Ectodermal cell (in vitro differentiated cells): Measurements from ENCODE around the gene ANKH.

ENCODE experiments used
- H3K27ac ChIP-seq: 2 replicates; pipeline ENCODE4 v1.7.0; 2013; ENCODE audit warnings: mild to moderate bottlenecking, low read depth, low read length; ENCODE audit not compliant: insufficient read depth, poor library complexity, severe bottlenecking
- H3K27me3 ChIP-seq: 2 replicates; pipeline ENCODE4 v1.7.0; 2013; ENCODE audit warnings: mild to moderate bottlenecking, low read length; ENCODE audit not compliant: insufficient read depth, control insufficient read depth, poor library complexity, severe bottlenecking
- H3K36me3 ChIP-seq: one replicate; pipeline ENCODE4 v1.7.0; 2013; ENCODE audit warnings: low read length; ENCODE audit not compliant: control insufficient read depth, insufficient read depth
- H3K4me1 ChIP-seq: one replicate; pipeline ENCODE4 v1.7.0; 2013; ENCODE audit warnings: low read length; ENCODE audit not compliant: control insufficient read depth, insufficient read depth
- H3K4me3 ChIP-seq: 2 replicates; pipeline ENCODE4 v1.7.0; 2013; ENCODE audit warnings: low read depth, low read length, control low read depth; ENCODE audit not compliant: insufficient read depth
- H3K9me3 ChIP-seq: 2 replicates; pipeline ENCODE4 v1.7.0; 2013; ENCODE audit warnings: mild to moderate bottlenecking, low read length, moderate library complexity; ENCODE audit not compliant: control insufficient read depth
- WGBS, 2 experiments: methylation state at CpG; one replicate each; pipeline ENCODE4 v1.1.7; 2013; ENCODE audit warnings: missing lambda C conversion rate in 2 of 2; 5-methylcytosine and 5-hydroxymethylcytosine counted together

The ANKH gene

GRCh38 chr5:14742498-14742897 lies 129.1 kb downstream of the ANKH start:
- 91 to 92% methylated on average over 9 of the region's 9 CpGs for WGBS, 2 experiments
- no peaks in the 10 kb centered on the region for H3K36me3 ChIP-seq
- no peaks in the 10 kb centered on the region for H3K9me3 ChIP-seq
- H3K27ac ChIP-seq, result no peak overlapping the region
- H3K4me1 ChIP-seq, result peaks cover 12% of the 10 kb centered on the region
- no peak overlapping the region for H3K4me3 ChIP-seq
- H3K27me3 ChIP-seq, result no peaks in the 10 kb centered on the region

GRCh38 chr5:14741801-14742440 lies 129.7 kb downstream of the ANKH start:
- Histone ChIP-seq H3K9me3 (no peaks in the 10 kb centered on the region), H3K36me3 (no peaks in the 10 kb centered on the region), H3K27ac (no peak overlapping the region), H3K27me3 (no peaks in the 10 kb centered on the region), H3K4me1 (peaks cover 12% of the 10 kb centered on the region), H3K4me3 (no peak overlapping the region)
- 75 to 77% methylated on average over 11 of the region's 11 CpGs for WGBS, 2 experiments

GRCh38 chr5:14741131-14741530 lies 130.4 kb downstream of the ANKH start:
- H3K9me3 ChIP-seq, result no peaks in the 10 kb centered on the region
- H3K27me3 ChIP-seq, result no peaks in the 10 kb centered on the region
- H3K36me3 ChIP-seq, result no peaks in the 10 kb centered on the region
- no peak overlapping the region for H3K27ac ChIP-seq
- 94 to 95% methylated on average over 13 of the region's 13 CpGs for WGBS, 2 experiments
- no peak overlapping the region for H3K4me3 ChIP-seq
- peaks cover 12% of the 10 kb centered on the region for H3K4me1 ChIP-seq

- 79 to 82% methylated on average over 5 of the region's 5 CpGs for WGBS, 2 experiments
- Histone ChIP-seq H3K4me1 (peaks cover 12% of the 10 kb centered on the region), H3K27me3 (no peaks in the 10 kb centered on the region), H3K36me3 (no peaks in the 10 kb centered on the region), H3K27ac (no peak overlapping the region), H3K9me3 (no peaks in the 10 kb centered on the region), H3K4me3 (no peak overlapping the region)
Observed at GRCh38 chr5:14739981-14740380, 131.6 kb downstream of the ANKH start.

- Histone ChIP-seq H3K4me1 (peaks cover 12% of the 10 kb centered on the region), H3K27me3 (no peaks in the 10 kb centered on the region), H3K9me3 (no peaks in the 10 kb centered on the region), H3K4me3 (no peak overlapping the region), H3K27ac (no peak overlapping the region), H3K36me3 (no peaks in the 10 kb centered on the region)
- 94 to 97% methylated on average over 3 of the region's 3 CpGs for WGBS, 2 experiments
Observed at GRCh38 chr5:14739538-14739937, 132.0 kb downstream of the ANKH start.

GRCh38 chr5:14738050-14738449 lies 133.5 kb downstream of the ANKH start:
- WGBS, 2 experiments, result 92 to 96% methylated on average over 5 of the region's 5 CpGs
- H3K27ac ChIP-seq, result no peak overlapping the region
- H3K9me3 ChIP-seq, result no peaks in the 10 kb centered on the region
- no peaks in the 10 kb centered on the region for H3K27me3 ChIP-seq
- no peak overlapping the region for H3K4me3 ChIP-seq
- H3K4me1 ChIP-seq, result peaks cover 13% of the 10 kb centered on the region
- no peaks in the 10 kb centered on the region for H3K36me3 ChIP-seq

GRCh38 chr5:14737291-14737690 lies 134.3 kb downstream of the ANKH start:
- Histone ChIP-seq H3K36me3 (no peaks in the 10 kb centered on the region), H3K27ac (no peak overlapping the region), H3K4me3 (no peak overlapping the region), H3K9me3 (no peaks in the 10 kb centered on the region), H3K27me3 (no peaks in the 10 kb centered on the region), H3K4me1 (peaks cover 16% of the 10 kb centered on the region)
- WGBS, 2 experiments, result 92% methylated on average over 10 of the region's 10 CpGs

GRCh38 chr5:14735944-14736343 lies 135.6 kb downstream of the ANKH start:
- H3K36me3 ChIP-seq, result no peaks in the 10 kb centered on the region
- H3K27ac ChIP-seq, result no peak overlapping the region
- no peak overlapping the region for H3K4me3 ChIP-seq
- no peaks in the 10 kb centered on the region for H3K27me3 ChIP-seq
- H3K4me1 ChIP-seq, result peaks cover 4% of the 10 kb centered on the region
- no peaks in the 10 kb centered on the region for H3K9me3 ChIP-seq
- 91 to 93% methylated on average over 4 of the region's 4 CpGs for WGBS, 2 experiments

GRCh38 chr5:14734396-14734795 lies 137.2 kb downstream of the ANKH start:
- no peaks in the 10 kb centered on the region for H3K36me3 ChIP-seq
- WGBS, 2 experiments, result 91 to 94% methylated on average over 12 to 13 of the region's 13 CpGs
- H3K4me1 ChIP-seq, result peaks cover 20% of the 10 kb centered on the region
- H3K9me3 ChIP-seq, result no peaks in the 10 kb centered on the region
- no peak overlapping the region for H3K27ac ChIP-seq
- H3K27me3 ChIP-seq, result no peaks in the 10 kb centered on the region
- no peak overlapping the region for H3K4me3 ChIP-seq

- Histone ChIP-seq H3K4me1 (peaks cover 23% of the 10 kb centered on the region), H3K36me3 (no peaks in the 10 kb centered on the region), H3K27me3 (no peaks in the 10 kb centered on the region), H3K27ac (no peak overlapping the region), H3K9me3 (no peaks in the 10 kb centered on the region), H3K4me3 (no peak overlapping the region)
- 94 to 97% methylated on average over 16 of the region's 16 CpGs for WGBS, 2 experiments
Observed at GRCh38 chr5:14733661-14734060, 137.9 kb downstream of the ANKH start.

GRCh38 chr5:14732991-14733390 lies 138.6 kb downstream of the ANKH start:
- H3K27me3 ChIP-seq, result no peaks in the 10 kb centered on the region
- no peak overlapping the region for H3K27ac ChIP-seq
- H3K4me3 ChIP-seq, result no peak overlapping the region
- 91 to 92% methylated on average over 6 of the region's 6 CpGs for WGBS, 2 experiments
- no peaks in the 10 kb centered on the region for H3K36me3 ChIP-seq
- H3K4me1 ChIP-seq, result peaks cover 30% of the 10 kb centered on the region
- H3K9me3 ChIP-seq, result no peaks in the 10 kb centered on the region
